ENCODE data around the gene FOSL2.

Gene FOSL2

GRCh38 chr2:28435241-28435640, 42.6 kb downstream of the FOSL2 start:
- no peak for DNase-seq

- DNase-seq, result no peak
Measured at GRCh38 chr2:28435814-28436351, 43.2 kb downstream of the FOSL2 start.

- DNase-seq, result no peak
Measured at GRCh38 chr2:28436525-28437051, 43.9 kb downstream of the FOSL2 start.

- DNase-seq, result no peak
Measured at GRCh38 chr2:28437149-28437835, 44.6 kb downstream of the FOSL2 start.

- no peak for DNase-seq
Measured at GRCh38 chr2:28437918-28438317, 45.3 kb downstream of the FOSL2 start.

- no peak for DNase-seq
Measured at GRCh38 chr2:28438532-28439063, 45.9 kb downstream of the FOSL2 start.

GRCh38 chr2:28439127-28439526, 46.5 kb downstream of the FOSL2 start:
- DNase-seq, result no peak

GRCh38 chr2:28439763-28440162, 47.1 kb downstream of the FOSL2 start:
- no peak for DNase-seq

GRCh38 chr2:28442328-28442727, 49.7 kb downstream of the FOSL2 start:
- DNase-seq, result no peak

- DNase-seq, result no peak
Measured at GRCh38 chr2:28444956-28445355, 52.3 kb downstream of the FOSL2 start.

- DNase-seq, result no peak
Measured at GRCh38 chr2:28445448-28446258, 53.0 kb downstream of the FOSL2 start.

- DNase-seq, result no peak
Measured at GRCh38 chr2:28446531-28446930, 53.9 kb downstream of the FOSL2 start.

GRCh38 chr2:28447086-28447485, 54.4 kb downstream of the FOSL2 start:
- no peak for DNase-seq

GRCh38 chr2:28447943-28448792, 55.5 kb downstream of the FOSL2 start:
- DNase-seq, result no peak

GRCh38 chr2:28448793-28449100, 56.1 kb downstream of the FOSL2 start:
- no peak for DNase-seq

- no peak for DNase-seq
Measured at GRCh38 chr2:28449126-28449487, 56.4 kb downstream of the FOSL2 start.

- peak; percentile 61 for DNase-seq
Measured at GRCh38 chr2:28449488-28450395, 57.1 kb downstream of the FOSL2 start.

- no peak for DNase-seq
Measured at GRCh38 chr2:28450901-28451565, 58.4 kb downstream of the FOSL2 start.

- no peak for DNase-seq
Measured at GRCh38 chr2:28451793-28452533, 59.3 kb downstream of the FOSL2 start.

GRCh38 chr2:28452534-28453081, 60.0 kb downstream of the FOSL2 start:
- peak; percentile 86 for DNase-seq
